H1 (cell line): ENCODE data around the gene RPRD2. TPM values are rescaled to one million over a fixed set of nuclear protein-coding genes. Genes with fewer than 3 reads are reported as not detected.

Experiments used
- CTCF ChIA-PET: fragments of 300-600 bp; sonication (Branson Sonifier 250); formaldehyde crosslinking; loops from one replicate; lab custom pipeline; 2021; ENCODE audit not compliant: partially characterized antibody; lab: Charles Lee
- POLR2A ChIA-PET: fragments of 300-600 bp; sonication (Branson Sonifier 250); formaldehyde crosslinking; loops from one replicate; lab custom pipeline; 2021; ENCODE audit warnings: inconsistent platforms; ENCODE audit not compliant: partially characterized antibody; lab: Charles Lee
- DNase-seq, 2 experiments: peaks; one replicate each; pipeline versions ENCODE4 v3.0.0 to v3.0.0-alpha.2; 2010 to 2022; ENCODE audit warnings: low spot score in 2 of 2, low read depth in 1 of 2, mixed read lengths in 1 of 2
- FAIRE-seq: peaks from 2 replicates; lab custom pipeline; 2011; peaks lifted over from hg19 to GRCh38; lab: Jason Lieb, UNC
- H2AFZ ChIP-seq: 2 replicates; pipeline ENCODE4 v1.8.1; 2012; ENCODE audit warnings: low read length, inconsistent platforms
- H2AK5ac ChIP-seq: 2 replicates; pipeline ENCODE4 v1.6.1; 2013; ENCODE audit warnings: low read depth, low read length
- H2BK120ac ChIP-seq: replicated peaks from 2 replicates; pipeline ENCODE3; 2013; ENCODE audit warnings: low read depth, low read length, inconsistent platforms
- H2BK12ac ChIP-seq: 2 replicates; pipeline ENCODE4 v1.6.1; 2013; ENCODE audit warnings: low read depth, low read length
- H2BK15ac ChIP-seq: 2 replicates; pipeline ENCODE4 v1.6.1; 2013; ENCODE audit warnings: low read length
- H2BK20ac ChIP-seq: 2 replicates; pipeline ENCODE4 v1.6.1; 2013; ENCODE audit warnings: low read length
- H2BK5ac ChIP-seq: 2 replicates; pipeline ENCODE4 v1.6.1; 2013; ENCODE audit warnings: low read depth, low read length
- H3K14ac ChIP-seq: 2 replicates; pipeline ENCODE4 v1.6.1; 2013; ENCODE audit warnings: inconsistent platforms; ENCODE audit not compliant: insufficient read length
- H3K18ac ChIP-seq: 2 replicates; pipeline ENCODE4 v1.6.1; 2013; ENCODE audit warnings: low read length; ENCODE audit errors: extremely low read depth
- H3K23ac ChIP-seq: 2 replicates; pipeline ENCODE4 v1.6.1; 2013; ENCODE audit warnings: inconsistent platforms; ENCODE audit not compliant: insufficient read length
- H3K23me2 ChIP-seq: 2 replicates; pipeline ENCODE4 v1.6.1; 2013; ENCODE audit warnings: low read depth, low read length
- H3K27ac ChIP-seq: 2 replicates; pipeline ENCODE4 v1.6.1; 2011; ENCODE audit warnings: low read depth, low read length, inconsistent platforms
- H3K27me3 ChIP-seq, 4 experiments: replicated peaks in 1 of 4; 1 replicate in 1 of 4; 2 replicates in 3 of 4; pipeline versions ENCODE4 v1.6.1 to v1.8.1; 2011 to 2013; ENCODE audit warnings: low read length in 3 of 4, mild to moderate bottlenecking in 3 of 4, inconsistent platforms in 2 of 4, mixed read lengths in 2 of 4, moderate library complexity in 1 of 4; ENCODE audit not compliant: control insufficient read depth in 3 of 4, insufficient read depth in 3 of 4; ENCODE audit errors: extremely low read depth in 1 of 4
- H3K36me3 ChIP-seq, 4 experiments: 2 replicates each; pipeline versions ENCODE4 v1.6.1 to v1.8.1; 2011 to 2013; ENCODE audit warnings: mild to moderate bottlenecking in 4 of 4, low read length in 3 of 4, moderate library complexity in 2 of 4, control low read depth in 1 of 4, inconsistent platforms in 1 of 4; ENCODE audit not compliant: insufficient read depth in 4 of 4, control insufficient read depth in 2 of 4
- H3K4ac ChIP-seq: replicated peaks from 2 replicates; pipeline ENCODE3; 2013; ENCODE audit warnings: low read length, low read depth, mixed read lengths, inconsistent platforms; ENCODE audit not compliant: insufficient read length
- H3K4me1 ChIP-seq, 4 experiments: replicated peaks in 1 of 4; 1 replicate in 1 of 4; 2 replicates in 3 of 4; pipeline versions ENCODE4 v1.6.1 to v1.8.1; 2011 to 2013; ENCODE audit warnings: low read length in 3 of 4, inconsistent platforms in 2 of 4, mixed read lengths in 1 of 4; ENCODE audit not compliant: insufficient read depth in 4 of 4, control insufficient read depth in 3 of 4
- H3K4me2 ChIP-seq, 2 experiments: 2 replicates each; pipeline versions ENCODE4 v1.6.1 to v1.8.1; 2011 to 2013; ENCODE audit warnings: low read depth in 2 of 2, low read length in 2 of 2, control low read depth in 1 of 2, inconsistent platforms in 1 of 2, mild to moderate bottlenecking in 1 of 2; ENCODE audit not compliant: insufficient read depth in 1 of 2
- H3K4me3 ChIP-seq, 4 experiments: fragments of 200-600, 300-600 bp in 1 of 4; sonication (generic), shearing (Covaris generic), sonication (Bioruptor Twin) in 1 of 4; 2 replicates each; pipeline versions ENCODE4 v1.5.1 to v1.8.1; 2011 to 2016; ENCODE audit warnings: low read length in 4 of 4, low read depth in 3 of 4, control low read depth in 2 of 4, inconsistent platforms in 2 of 4, mild to moderate bottlenecking in 2 of 4, mixed read lengths in 1 of 4, moderate library complexity in 1 of 4; ENCODE audit not compliant: insufficient read depth in 2 of 4; ENCODE audit errors: extremely low read depth in 1 of 4
- H3K56ac ChIP-seq: replicated peaks from 2 replicates; pipeline ENCODE3; 2013; ENCODE audit warnings: low read depth, mild to moderate bottlenecking, mixed read lengths, low read length, inconsistent platforms; ENCODE audit not compliant: insufficient read length
- H3K79me1 ChIP-seq: 2 replicates; pipeline ENCODE4 v1.6.1; 2013; ENCODE audit warnings: low read depth, low read length, control low read depth
- H3K79me2 ChIP-seq, 2 experiments: 2 replicates each; pipeline versions ENCODE4 v1.6.1 to v1.8.1; 2012 to 2013; ENCODE audit warnings: low read length in 2 of 2, mild to moderate bottlenecking in 2 of 2, inconsistent platforms in 1 of 2; ENCODE audit not compliant: insufficient read depth in 2 of 2, control insufficient read depth in 1 of 2
- H3K9ac ChIP-seq, 4 experiments: replicated peaks in 1 of 4; 1 replicate in 1 of 4; 2 replicates in 3 of 4; pipeline versions ENCODE4 v1.6.1 to v1.8.1; 2011 to 2013; ENCODE audit warnings: low read depth in 3 of 4, low read length in 3 of 4, control low read depth in 2 of 4, mild to moderate bottlenecking in 2 of 4, moderate library complexity in 2 of 4, inconsistent platforms in 1 of 4; ENCODE audit errors: extremely low read depth in 1 of 4
- H3K9me3 ChIP-seq, 2 experiments: 2 replicates each; pipeline versions ENCODE4 v1.6.1 to v1.8.1; 2012 to 2013; ENCODE audit warnings: mild to moderate bottlenecking in 2 of 2, moderate library complexity in 2 of 2, control low read depth in 1 of 2, inconsistent platforms in 1 of 2, low read depth in 1 of 2, low read length in 1 of 2, mixed read lengths in 1 of 2; ENCODE audit not compliant: insufficient read depth in 2 of 2
- H4K20me1 ChIP-seq, 2 experiments: replicated peaks in 1 of 2; 2 replicates each; pipeline versions ENCODE3 to v1.8.1; 2011 to 2013; ENCODE audit warnings: inconsistent platforms in 2 of 2, low read length in 2 of 2, mild to moderate bottlenecking in 1 of 2; ENCODE audit not compliant: insufficient read depth in 2 of 2, control insufficient read depth in 1 of 2
- H4K5ac ChIP-seq: 2 replicates; pipeline ENCODE4 v1.6.1; 2013; ENCODE audit warnings: low read length, low read depth, mixed read lengths, inconsistent platforms; ENCODE audit not compliant: insufficient read length
- H4K8ac ChIP-seq: 2 replicates; pipeline ENCODE4 v1.8.0; 2013; ENCODE audit warnings: mild to moderate bottlenecking, moderate library complexity, low read length, inconsistent platforms; ENCODE audit not compliant: insufficient read depth; ENCODE audit errors: extremely low read depth
- H4K91ac ChIP-seq: replicated peaks from 2 replicates; pipeline ENCODE3; 2013; ENCODE audit warnings: low read length, mixed read lengths, inconsistent platforms; ENCODE audit not compliant: insufficient read length
- CHD1 ChIP-seq: IDR thresholded peaks from 2 replicates; pipeline ENCODE4 v1.6.1; 2012; ENCODE audit warnings: low read depth, low read length, improper control_type of control experiment
- JUN ChIP-seq: IDR thresholded peaks from 2 replicates; pipeline ENCODE4 v1.6.1; 2011; ENCODE audit warnings: low read depth, mild to moderate bottlenecking, improper control_type of control experiment, low read length
- PHF8 ChIP-seq: fragments of 200-600 bp; sonication (generic); conservative IDR thresholded peaks from 2 replicates; pipeline ENCODE4 v1.7.1; 2012; ENCODE audit warnings: low read depth, mild to moderate bottlenecking, inconsistent platforms, low read length, moderate library complexity
- RAD21 ChIP-seq, 2 experiments: IDR thresholded peaks in 1 of 2; conservative IDR thresholded peaks in 1 of 2; 2 replicates each; pipeline ENCODE4 v1.6.1; 2011; ENCODE audit warnings: low read depth in 2 of 2, low read length in 2 of 2, improper control_type of control experiment in 1 of 2, inconsistent platforms in 1 of 2, mild to moderate bottlenecking in 1 of 2, moderate library complexity in 1 of 2
- RFX5 ChIP-seq: IDR thresholded peaks from 2 replicates; pipeline ENCODE4 v1.6.1; 2011; ENCODE audit warnings: low read depth, low read length, improper control_type of control experiment, borderline replicate concordance
- SIN3A ChIP-seq, 2 experiments: IDR thresholded peaks in 1 of 2; conservative IDR thresholded peaks in 1 of 2; 2 replicates each; pipeline ENCODE4 v1.6.1; 2011 to 2012; ENCODE audit warnings: low read length in 2 of 2, improper control_type of control experiment in 1 of 2, low read depth in 1 of 2, mild to moderate bottlenecking in 1 of 2
- SP4 ChIP-seq: IDR thresholded peaks from 2 replicates; pipeline ENCODE4 v1.6.1; 2012; ENCODE audit warnings: low read length, inconsistent platforms
- YY1 ChIP-seq: IDR thresholded peaks from 2 replicates; pipeline ENCODE4 v1.6.1; 2011; ENCODE audit warnings: low read depth, mild to moderate bottlenecking, low read length
- WGBS, 2 experiments: shearing (Covaris generic) in 1 of 2; methylation state at CpG; one replicate each; pipeline versions ENCODE4 v1.1.6 to v1.1.7; 2013 to 2015; ENCODE audit warnings: low lambda C conversion rate in 2 of 2, mixed read lengths in 2 of 2, inconsistent platforms in 1 of 2, low coverage in 1 of 2, missing lambda C conversion rate in 1 of 2; ENCODE audit not compliant: insufficient replicate concordance in 2 of 2, insufficient coverage in 1 of 2, insufficient read length in 1 of 2; ENCODE audit errors: extremely low coverage in 1 of 2, missing lambda C conversion rate in 1 of 2; 5-methylcytosine and 5-hydroxymethylcytosine counted together
- polyA plus RNA-seq, 7 experiments: library from polyadenylated mRNA; depleted of rRNA in 3 of 7; stranded (reverse) in 5 of 7; unstranded in 2 of 7; fragments of >200 nt in 5 of 7; fragments of 200-250 nt in 2 of 7; gene quantifications; 1 replicate in 5 of 7; 2 replicates in 1 of 7; 4 replicates in 1 of 7; pipeline versions ENCODE4 v1.2.1 to v1.2.3, GENCODE V29; 2011 to 2013; ENCODE audit warnings: missing spikeins in 2 of 7, mixed read lengths in 2 of 7
- total RNA-seq: library from RNA; stranded (reverse); fragmentation: NEBNext Ultra II Directional; extraction: Animal tissue kit (Norgen Biotek cat#: 25700); gene quantifications from 2 replicates; pipeline ENCODE4 v1.2.1, GENCODE V29; 2021

RPRD2 gene
- total and polyA plus RNA-seq, 2 of the 8 experiments (the other 6 are each of a cell fraction or from before 2014, with no cell fraction given): 14.4 to 32.4 TPM

GRCh38 chr1:150365941-150366340 lies 2.0 kb downstream of the RPRD2 start:
- Histone ChIP-seq H3K79me2 (peaks cover 32 to 61% of the 10 kb centered on the region in 2 experiments), H3K4me2 (peak overlapping the region; percentile 55 to 90), H4K8ac (no peak overlapping the region), H2BK15ac (no peak overlapping the region), H3K23me2 (peaks cover 6% of the 10 kb centered on the region; the same call in 1 of the 2 replicates), H3K4me3 (peak overlapping the region; percentile 73 to 96 (median 92)), H2BK120ac (no peak overlapping the region), H3K27ac (no peak overlapping the region), H2BK12ac (no peak overlapping the region), H4K20me1 (peaks cover 0 to 1% of the 10 kb centered on the region in 2 experiments), H3K14ac (no peak overlapping the region), H4K5ac (peak overlapping the region; percentile 9), H3K4ac (no peak overlapping the region), H2AFZ (no peak overlapping the region), H3K9me3 (no peaks in the 10 kb centered on the region), H3K56ac (no peak overlapping the region), H2AK5ac (no peak overlapping the region), H3K79me1 (peaks cover 2% of the 10 kb centered on the region), H3K36me3 (no peaks in the 10 kb centered on the region), H3K23ac (no peak overlapping the region), H2BK20ac (no peak overlapping the region), H3K18ac (no peak overlapping the region), H3K9ac (peak overlapping the region; percentile 64 to 97 (median 76); a peak in 4 of 7 replicates), H3K27me3 (no peaks in the 10 kb centered on the region), H4K91ac (no peak overlapping the region), H3K4me1 (peaks cover 2 to 5% (median 4%) of the 10 kb centered on the region in 4 experiments; a peak in 5 of 7 replicates), H2BK5ac (no peak overlapping the region)
- WGBS, 2 experiments: 19% methylated on average over 3 of the region's 3 CpGs; no CpG with 5 or more reads in 1 of the 2 experiments
- no peak for DNase-seq
- ChIA-PET POLR2A (interaction anchor here (0.6 to 3.1 kb wide), 7 partner anchors 7 to 214 kb away, joined by 3 to 22 read pairs (median 5); partner anchors contain the start of gene MCL1), CTCF (no interaction called here)
- FAIRE-seq: no peak
- no peak for TF ChIP-seq SIN3A (conservative IDR thresholded peaks at IDR 0.05 in 1 of 2, IDR thresholded peaks at IDR 0.05 in 1 of 2; ENCODE audit: low read depth in 1 of 2, low read length in 2 of 2)
- no peak for TF ChIP-seq RFX5
- TF ChIP-seq SP4: no peak
- no peak for TF ChIP-seq JUN
- TF ChIP-seq RAD21 (IDR thresholded peaks at IDR 0.05 in 1 of 2, conservative IDR thresholded peaks at IDR 0.05 in 1 of 2; ENCODE audit: low read depth in 2 of 2, low read length in 2 of 2): no peak
- TF ChIP-seq PHF8: no peak
- TF ChIP-seq CHD1: no peak
- TF ChIP-seq YY1: no peak
